KBM-7 (cell line): ENCODE measurements around the gene HES3.

Source experiments
- DNase-seq: peaks from one replicate; pipeline ENCODE4 v3.0.0-alpha.2; 2015
- in situ Hi-C: fragments of 300-500 bp; cut with MboI; formaldehyde crosslinking; loops from 2 replicates; pipeline ENCODE4 v1.14.3; 2020; ENCODE audit warnings: low sequenced_read_pairs, low pct_unique_long_range_greater_than_20kb, mixed read lengths

The HES3 gene

GRCh38 chr1:6257541-6258069 is 13.6 kb downstream of the HES3 start:
- no peak for DNase-seq
- in situ Hi-C loops, result loop anchor here (10.0 kb wide), 1 partner anchor 87 kb away; no protein-coding TSS in a partner anchor

DNA sequence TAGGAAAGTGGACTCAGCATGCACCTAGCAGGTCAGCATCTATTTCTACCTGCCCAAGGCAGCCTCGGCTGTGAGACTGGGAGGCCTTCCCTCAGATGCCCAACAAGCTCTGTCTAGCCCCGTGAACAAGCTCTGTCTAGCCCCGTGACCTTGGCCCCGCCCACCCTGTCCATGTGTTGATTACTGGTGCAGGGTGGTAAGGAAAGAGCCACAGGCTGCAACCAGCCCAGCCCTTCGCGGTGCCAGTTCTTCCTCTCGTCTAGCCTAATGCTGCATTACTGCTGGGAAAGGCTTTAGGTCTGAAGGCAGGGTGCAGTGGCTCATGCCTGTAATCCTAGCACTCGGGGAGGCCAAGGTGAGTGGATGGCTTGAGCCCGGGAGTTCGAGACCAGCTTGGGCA is 14.7 kb downstream of the HES3 start:
- in situ Hi-C loops, result loop anchor here (10.0 kb wide), 1 partner anchor 86 kb away; no protein-coding TSS in a partner anchor
- no peak for DNase-seq

DNA sequence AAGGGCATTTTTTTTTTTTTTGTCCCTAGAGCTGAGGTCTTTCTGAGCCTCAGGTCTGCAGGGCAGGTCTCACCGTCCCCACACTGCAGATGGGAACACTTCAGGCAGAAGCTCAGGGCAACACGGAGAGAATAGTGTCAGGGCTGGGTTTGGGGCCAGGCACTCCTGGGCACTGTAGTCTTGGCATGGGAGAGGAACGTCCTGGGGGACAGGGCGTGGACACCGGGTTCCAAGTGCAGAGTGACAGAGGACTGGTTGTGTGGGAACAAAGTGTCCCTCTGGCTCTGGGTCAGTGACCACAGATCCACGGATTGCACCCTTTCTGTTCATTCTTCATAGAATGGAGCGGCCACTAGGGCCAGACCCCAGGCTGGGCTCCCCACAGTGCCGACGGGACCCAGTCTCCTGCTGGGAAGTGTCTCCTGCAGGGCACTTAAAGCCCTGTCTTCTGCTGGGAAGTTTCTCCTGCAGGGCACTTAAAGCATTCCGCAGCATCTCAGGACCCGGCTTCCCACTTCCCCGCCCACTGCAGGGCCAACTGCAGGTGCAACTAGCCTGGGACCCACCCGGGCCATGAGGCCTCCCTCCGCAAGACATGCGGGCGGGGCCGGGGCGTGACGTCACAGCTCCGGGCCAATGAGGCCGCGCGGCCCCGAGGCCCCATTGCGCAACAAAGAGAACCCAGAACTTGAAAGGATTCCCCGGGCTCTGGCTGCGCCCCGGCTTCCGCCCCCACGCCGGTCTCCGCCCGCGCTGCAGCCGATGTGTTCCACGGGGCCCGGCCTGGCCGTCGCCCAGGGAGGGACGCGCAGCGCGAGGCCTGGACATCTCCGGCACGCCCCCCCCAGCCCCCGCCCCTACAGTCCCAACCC is 15.7 kb downstream of the HES3 start:
- peak; percentile 83 for DNase-seq
- in situ Hi-C loops, result loop anchor here (10.0 kb wide), 1 partner anchor 85 kb away; no protein-coding TSS in a partner anchor

- DNase-seq, result no peak
- in situ Hi-C loops, result no loop called here
These were observed 16.5 kb downstream of the HES3 start for GRCh38 chr1:6260433-6260934.

GRCh38 chr1:6260961-6261614 is 17.1 kb downstream of the HES3 start, which contains the start of gene GPR153:
GPR153 (minus strand) TSS chr1:6261098; CDS start chr1:6254905, 6,193 bp downstream.
- DNase-seq, result no peak
- in situ Hi-C loops, result no loop called here

DNA sequence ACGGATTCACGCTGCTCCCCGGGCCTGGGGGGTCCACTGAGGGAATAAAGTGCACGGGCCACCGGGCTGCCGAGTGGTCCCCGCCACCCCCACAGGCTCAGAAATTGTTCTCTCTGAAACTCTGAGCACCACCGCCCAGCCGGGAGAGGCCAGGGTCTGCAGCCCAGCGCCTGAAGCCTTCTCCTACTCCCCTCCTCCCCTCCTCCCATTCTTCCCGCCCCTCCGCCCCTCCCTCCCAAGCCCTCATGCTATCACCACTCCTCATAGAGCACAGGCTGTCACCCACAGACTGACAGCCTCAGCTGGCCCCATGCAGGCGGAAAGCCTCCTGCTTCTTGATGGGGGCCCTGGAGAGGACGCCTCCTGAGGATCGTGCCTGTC is 17.6 kb downstream of the HES3 start:
- in situ Hi-C loops, result no loop called here
- DNase-seq, result no peak

GRCh38 chr1:6262555-6263420 is 18.8 kb downstream of the HES3 start:
- no peak for DNase-seq
- in situ Hi-C loops, result no loop called here

DNA sequence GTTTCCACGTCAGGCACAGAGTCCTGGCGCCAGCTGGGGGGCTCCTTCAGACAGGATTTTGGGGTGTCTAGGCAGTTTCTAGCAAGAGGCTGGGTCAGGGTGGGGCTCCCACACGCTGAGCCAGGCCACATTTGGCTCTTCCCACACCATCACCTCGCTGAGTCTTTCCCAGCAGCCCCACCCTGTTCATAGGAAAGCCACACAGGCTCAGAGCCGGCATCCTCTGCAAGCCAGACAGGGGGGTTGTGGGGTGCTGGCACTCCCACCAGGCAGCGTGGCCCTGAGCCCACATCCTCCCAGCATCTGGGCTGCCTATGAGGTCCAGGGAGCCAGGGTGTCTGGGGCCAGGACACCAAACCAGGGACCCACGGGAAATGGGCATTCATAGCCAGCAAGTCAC is 19.7 kb downstream of the HES3 start:
- in situ Hi-C loops, result no loop called here
- no peak for DNase-seq

- no peak for DNase-seq
- in situ Hi-C loops, result no loop called here
These were observed 21.2 kb downstream of the HES3 start for GRCh38 chr1:6265151-6265550.

- DNase-seq, result no peak
- in situ Hi-C loops, result no loop called here
These were observed 22.7 kb downstream of the HES3 start for GRCh38 chr1:6266641-6267040.

- in situ Hi-C loops, result no loop called here
- DNase-seq, result no peak
These were observed 23.8 kb downstream of the HES3 start for GRCh38 chr1:6267686-6268322.

DNA sequence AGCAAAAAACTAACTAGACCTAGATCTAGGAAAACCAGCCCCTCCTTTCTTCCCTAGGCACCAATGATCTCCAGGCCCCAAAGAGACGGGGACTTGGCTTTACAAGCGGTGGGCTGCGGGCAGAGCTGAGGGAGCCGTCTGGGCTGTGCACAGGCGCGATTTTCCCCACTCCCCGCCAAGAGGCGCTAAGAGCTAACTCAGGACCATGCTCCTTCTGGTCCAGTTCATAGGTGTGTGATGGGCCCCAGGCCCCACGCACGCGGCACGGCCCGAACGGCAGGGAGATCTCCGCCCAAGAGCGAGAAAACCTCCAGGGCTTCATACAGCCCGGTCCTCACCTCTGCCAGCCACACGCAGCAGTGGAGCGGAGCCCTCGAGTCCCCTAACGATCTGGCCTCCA is 24.4 kb downstream of the HES3 start:
- in situ Hi-C loops, result no loop called here
- no peak for DNase-seq

DNA sequence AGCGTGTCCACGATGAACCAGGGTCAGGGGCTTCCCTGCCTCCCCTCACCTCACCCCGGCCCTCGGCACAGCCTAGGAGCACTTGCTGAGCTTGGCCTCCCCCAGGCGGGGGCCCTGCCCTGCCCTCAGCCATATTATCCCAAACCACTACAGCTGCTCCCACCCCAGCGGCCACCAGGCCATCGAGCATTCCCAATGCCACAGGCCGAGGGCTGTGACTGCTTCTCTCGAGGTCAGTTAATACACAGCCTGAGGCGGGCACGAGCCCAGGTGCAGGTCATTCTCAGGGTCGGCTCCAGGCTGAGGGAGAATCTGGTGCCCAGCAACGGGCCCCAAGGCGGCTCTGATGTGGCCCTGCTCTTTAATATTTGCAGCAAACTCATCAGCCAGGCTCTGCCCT is 25.3 kb downstream of the HES3 start:
- DNase-seq, result no peak
- in situ Hi-C loops, result no loop called here

- in situ Hi-C loops, result no loop called here
- DNase-seq, result no peak
These were observed 25.9 kb downstream of the HES3 start for GRCh38 chr1:6269720-6270400.

- no peak for DNase-seq
- in situ Hi-C loops, result no loop called here
These were observed 26.4 kb downstream of the HES3 start for GRCh38 chr1:6270401-6270800.

GRCh38 chr1:6271006-6271405 is 27.0 kb downstream of the HES3 start:
- in situ Hi-C loops, result no loop called here
- no peak for DNase-seq

DNA sequence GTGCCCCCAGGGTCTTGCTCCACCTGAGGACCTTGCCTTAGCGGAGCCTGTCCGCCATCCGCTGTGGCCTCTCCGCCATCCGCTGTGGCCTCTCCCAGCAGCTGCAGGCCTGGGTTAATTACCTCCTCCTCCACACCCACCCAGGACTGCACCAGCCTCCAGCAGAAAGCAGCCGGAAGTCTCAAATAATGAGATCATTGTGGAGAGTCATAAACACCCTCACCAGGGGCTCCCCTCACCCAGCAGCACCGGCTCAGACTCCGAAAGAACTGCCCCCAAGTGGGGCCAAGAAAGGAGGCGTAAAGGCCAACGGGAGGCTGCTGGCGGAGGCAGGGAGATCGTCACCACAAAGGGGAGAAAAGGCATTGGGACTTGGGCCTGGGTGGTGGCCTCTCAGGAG is 27.6 kb downstream of the HES3 start:
- DNase-seq, result no peak
- in situ Hi-C loops, result no loop called here

DNA sequence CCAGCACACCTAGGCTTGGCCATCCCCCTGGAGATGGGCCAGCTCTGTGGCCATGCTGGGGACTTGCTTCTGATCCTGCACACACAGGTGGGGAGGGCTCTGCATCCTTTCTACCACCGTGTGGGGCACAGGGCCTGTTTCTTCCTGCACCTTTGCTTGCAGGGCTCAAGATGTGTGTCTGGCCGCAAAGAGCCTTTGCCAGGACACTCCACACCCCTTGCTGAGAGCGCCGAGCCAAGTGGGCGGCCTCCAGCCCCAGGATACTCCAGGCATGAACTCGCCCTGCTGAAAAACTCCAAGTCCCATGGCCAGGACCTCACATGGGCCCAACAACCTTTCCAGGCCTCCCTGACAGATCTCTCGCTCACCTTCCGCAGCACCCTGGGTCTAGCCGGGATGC is 28.5 kb downstream of the HES3 start:
- no peak for DNase-seq

More for the DNA sequence above, 28.5 kb downstream of the HES3 start:
- in situ Hi-C loops, result no loop called here
